GM18508 (cell line): ENCODE measurements around the gene MITD1.
"Not testable (repeated sequence)": the region's sequence is repeated elsewhere in the genome, so short reads cannot be mapped to it uniquely, and the experiment has no call there.

Source experiments
- ATAC-seq: cut with Tn5 transposase; IDR thresholded peaks from one replicate; pipeline ENCODE4 v1.9.1; 2021; ENCODE audit warnings: moderate number of reproducible peaks; ENCODE audit not compliant: insufficient read depth, unreplicated experiment

MITD1 gene

DNA sequence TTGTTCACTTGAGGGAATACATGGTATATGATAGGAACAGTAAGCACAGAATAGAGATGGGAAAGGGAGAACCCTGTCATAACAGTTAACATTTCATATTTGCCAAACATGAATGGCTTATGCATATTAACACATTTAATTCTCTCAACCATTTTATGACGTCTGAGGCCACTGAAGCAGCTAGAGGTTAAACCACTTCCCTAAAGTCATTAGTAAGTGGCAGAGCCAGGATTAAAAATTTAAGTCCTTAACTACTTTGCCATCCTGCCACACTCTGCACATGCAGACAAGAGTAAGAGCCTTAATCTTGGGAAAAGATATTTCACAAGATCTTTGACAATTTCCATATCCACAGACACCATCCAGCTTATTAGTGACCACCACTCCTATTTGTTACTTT is 24.0 kb downstream of the MITD1 start:
- ATAC-seq, result no peak

DNA sequence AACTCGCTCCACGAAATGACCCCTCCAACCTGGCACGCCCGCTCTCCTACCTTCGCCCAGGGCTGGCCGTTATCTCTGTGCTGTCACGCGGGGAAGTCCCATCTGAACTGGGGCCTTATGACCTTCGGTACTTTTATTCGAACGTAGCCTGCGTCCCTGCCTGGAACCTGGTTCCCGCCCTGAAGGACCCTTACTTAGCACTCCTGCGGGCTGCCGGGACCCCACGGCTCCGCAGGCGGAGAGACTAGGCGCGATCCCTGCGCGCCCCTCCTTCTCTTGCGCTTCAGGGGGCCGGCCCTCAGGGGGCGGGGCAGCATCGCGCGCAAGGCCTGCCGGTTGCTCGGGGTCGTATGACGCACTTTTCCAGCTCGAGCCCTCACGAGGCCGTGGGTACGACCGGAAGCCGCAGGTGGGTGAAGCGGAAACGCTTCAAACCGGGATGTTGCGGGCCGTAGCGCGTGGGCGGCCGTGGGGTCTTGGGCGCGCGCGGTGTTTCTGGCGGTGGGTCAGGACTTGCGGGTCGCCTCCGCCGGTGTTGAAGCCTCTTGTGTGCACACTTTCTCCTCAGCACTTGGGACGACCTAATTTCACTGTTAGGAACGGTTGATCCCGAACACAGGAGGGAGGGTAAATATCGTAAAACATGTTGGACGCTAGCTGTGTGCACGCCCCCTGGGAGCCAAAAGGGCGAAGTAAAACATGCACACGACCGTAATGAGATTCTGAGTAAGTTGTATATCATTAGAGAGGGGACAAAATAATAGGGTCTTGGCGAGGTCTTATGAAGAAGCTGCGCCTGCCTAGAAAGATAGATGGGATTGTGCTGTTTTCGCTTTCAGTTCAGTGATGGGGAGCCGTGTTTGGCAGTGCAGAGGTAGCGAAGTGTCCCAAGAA is 26.0 kb downstream of the MITD1 start, which contains the start of the genes LIPT1 and TSGA10:
LIPT1 (plus strand) TSS at position 325 of the 894 bp plus-strand sequence. CDS start 6,991 bp downstream, outside the sequence.
TSGA10 (minus strand) TSS at position 300 of the 894 bp plus-strand sequence. CDS start 45,503 bp downstream, outside the sequence.
- peak; percentile 75 for ATAC-seq

DNA sequence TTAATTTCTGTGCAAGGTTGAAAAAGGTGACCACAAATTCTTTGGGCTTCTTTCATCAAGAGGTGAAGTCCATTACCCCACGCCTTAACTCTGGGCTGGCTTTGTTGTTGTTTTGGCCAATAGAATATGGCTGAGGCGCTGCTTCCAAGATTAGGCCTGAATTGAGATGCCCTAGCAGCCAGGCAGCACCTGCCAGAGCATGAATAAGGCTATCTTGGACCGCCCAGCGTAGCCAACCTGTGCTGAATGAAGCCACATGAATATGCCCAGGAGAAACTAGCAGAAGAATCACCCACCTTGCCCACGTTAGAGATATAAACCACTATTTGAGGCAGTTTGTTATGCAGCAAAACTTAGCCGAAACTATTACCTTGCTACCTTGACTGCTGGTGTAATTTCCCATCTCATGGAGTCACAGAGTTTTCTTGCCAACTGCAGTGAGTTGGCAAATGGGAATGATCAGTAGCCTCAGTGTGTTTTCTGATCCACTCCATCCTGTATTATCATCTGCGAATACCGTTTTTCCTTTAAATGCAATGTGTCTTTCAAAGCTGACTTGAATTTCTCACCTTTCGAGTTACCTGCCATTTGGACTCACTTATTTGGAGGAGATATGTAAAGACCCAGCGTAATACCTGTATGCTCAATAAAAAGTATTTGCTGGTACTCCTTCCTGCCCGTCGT is 26.8 kb downstream of the MITD1 start:
- ATAC-seq, result no peak

DNA sequence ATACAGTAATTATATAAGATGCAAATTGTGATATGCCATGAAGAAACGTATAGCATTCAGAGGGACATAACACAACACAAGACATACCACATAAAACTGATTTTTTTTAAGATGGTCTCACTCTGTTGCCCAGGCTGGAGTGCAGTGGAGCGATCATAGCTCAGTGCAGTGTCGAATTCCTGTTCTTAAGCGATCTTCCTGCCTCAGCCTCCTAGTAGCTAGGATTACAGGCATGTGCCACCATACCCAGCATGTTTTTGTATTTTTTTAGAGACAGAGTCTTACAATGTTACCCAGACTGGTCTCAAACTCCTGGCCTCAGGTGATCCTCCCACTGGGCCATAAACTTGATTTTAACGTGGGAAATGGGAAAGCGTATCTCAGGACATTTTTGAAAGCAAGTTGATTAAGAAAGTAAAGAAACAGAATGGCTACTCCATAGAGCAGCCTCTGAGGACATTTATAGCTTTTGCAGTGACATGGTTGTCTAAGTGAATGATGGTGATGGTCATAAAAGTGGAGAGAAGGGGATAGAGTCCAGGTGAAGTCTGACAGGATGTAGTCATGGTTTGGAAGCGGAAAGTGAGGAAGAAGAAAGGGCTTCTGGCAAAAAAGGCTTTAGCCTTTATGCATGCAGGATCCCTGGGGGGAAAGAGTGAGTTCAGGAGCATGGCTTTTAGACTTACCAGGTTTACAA is 28.5 kb downstream of the MITD1 start:
- no peak for ATAC-seq

DNA sequence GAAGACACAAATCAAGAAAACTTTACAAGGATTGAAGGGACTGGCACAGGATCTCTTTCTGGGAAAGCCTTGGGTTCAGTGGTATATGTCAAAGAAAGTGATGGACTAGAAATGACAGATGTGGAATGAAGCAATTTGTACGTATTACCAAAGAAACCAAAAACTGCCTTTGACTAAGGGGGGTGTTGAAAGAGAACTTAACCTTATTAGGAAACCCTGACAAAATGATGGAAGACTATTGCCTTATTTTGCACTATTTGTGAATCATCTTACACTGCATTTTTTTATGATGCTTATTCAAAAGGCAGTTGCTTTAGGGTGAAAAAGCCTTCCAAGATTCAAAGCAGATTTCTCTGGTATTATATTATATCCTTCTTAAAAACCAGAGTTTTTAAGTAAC is 30.2 kb downstream of the MITD1 start:
- no peak for ATAC-seq

DNA sequence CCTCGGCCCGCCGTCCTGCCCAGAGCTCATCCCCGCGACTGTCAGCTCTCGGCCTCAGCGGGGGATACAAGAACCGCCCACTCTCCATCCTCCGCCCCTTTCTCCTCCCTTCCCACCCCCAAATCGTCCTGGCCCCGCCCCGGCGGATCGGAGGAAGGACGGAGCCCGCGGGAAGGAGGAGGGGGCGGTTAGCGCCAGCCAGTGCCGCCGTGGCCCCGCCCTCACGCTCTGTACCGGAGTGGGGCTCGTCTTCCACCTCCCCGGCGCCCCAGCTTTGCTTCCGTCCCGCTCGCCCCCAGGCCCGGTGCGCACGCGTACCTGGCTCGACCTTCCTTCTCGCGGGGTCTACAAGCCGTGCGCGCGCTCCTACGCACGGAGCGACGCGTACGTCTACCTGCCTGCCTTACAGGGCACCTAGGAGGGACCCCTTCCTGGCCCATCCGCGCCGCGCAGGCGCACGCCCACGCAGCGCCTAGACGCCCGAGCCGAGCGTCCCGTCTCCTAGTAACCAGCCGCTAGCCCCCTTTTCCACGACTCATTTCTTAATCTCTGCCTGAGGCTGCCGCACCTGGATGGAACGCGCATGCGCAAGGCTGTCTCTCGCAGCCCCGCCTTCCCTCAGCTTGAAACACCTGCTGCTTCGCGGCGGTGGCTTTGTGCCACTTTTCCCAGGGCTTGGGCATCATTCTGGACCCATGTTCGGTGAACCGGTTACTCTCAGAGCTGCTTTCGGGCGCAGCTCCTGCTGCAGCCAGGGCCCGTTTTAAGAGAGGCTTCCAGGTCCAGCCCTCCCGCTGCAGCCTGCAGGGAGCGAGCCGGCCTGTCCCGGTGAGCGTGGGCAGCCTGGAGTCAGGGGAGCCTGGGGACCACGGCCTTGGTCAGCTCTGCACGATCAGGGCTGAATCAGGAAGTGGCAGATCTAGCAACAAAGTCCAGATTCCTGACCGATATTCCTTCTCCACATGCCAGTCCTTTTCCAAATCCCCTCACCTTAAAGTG is 39.4 kb downstream of the MITD1 start, which contains the start of gene C2orf15:
C2orf15 (plus strand) TSS at position 598 of the 999 bp plus-strand sequence. CDS start 8,852 bp downstream, outside the sequence.
- ATAC-seq, result peak; percentile 65

DNA sequence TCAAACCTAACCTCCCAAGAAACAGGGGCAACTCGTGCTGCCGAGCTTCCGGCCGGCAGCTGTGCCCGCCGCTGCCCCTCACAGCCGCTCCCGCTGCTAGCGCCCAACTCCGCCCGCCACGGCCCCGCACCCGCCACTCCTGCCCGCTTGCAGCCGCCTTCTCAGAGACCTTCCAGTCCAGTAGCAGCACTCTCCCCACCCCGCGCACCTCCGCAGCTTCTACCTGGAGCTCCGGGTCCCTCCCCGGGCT is 40.1 kb downstream of the MITD1 start:
- peak; percentile 15 for ATAC-seq

DNA sequence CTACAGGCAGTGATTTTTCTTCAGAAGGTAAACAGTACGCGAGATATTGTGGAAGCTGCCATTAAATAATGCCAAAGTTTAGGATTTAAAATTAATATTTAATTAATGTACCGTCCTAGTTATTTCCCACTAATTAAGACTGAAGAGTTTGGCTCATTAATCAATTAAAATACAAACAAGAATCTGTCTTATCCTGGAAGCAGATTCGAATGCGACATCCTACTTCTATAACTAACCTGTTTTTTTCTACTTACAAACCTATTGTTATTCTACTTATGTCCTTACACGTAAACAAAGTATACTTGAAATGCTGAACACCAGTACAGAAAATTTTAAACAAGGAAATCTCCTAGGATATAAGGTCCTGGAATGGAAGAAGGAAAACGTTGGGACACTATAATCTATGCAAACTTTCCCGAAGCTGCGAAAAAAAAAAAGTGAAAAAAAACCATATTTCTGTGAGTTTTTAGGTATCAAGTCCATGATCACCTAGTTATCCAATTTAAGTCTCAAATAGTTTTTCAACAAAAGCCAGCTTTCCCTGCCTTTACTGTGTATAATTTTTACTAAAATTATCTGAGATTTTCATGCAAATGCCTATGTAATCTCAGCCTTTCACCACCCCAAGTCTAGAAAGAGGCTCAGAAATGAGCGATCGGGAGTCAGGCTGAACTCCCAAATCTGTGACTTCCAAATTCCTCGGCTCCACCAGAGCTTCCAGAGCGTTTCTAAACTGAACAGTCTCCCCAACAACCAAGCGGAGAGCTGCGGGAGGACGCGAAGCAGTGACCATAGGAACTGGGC is 40.6 kb downstream of the MITD1 start:
- peak; percentile 3 for ATAC-seq

DNA sequence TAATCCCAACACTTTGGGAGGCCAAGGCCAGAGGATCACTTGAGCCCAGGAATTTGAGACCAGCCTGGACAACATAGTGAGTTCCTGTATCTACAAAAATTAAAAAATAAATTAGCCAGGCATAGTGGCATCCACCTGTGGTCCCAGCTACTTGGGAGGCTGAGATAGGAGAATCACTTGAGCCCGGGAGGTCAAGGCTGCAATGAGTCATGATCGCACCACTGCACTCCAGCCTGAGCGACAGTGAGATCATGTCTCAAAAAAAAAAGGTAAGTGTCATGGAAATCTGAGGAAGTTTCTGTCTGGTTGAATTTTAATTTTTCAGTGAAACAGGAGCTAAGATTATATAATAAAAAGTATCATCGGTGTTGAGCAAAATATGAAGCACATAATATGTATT is 41.9 kb downstream of the MITD1 start:
- no peak for ATAC-seq

DNA sequence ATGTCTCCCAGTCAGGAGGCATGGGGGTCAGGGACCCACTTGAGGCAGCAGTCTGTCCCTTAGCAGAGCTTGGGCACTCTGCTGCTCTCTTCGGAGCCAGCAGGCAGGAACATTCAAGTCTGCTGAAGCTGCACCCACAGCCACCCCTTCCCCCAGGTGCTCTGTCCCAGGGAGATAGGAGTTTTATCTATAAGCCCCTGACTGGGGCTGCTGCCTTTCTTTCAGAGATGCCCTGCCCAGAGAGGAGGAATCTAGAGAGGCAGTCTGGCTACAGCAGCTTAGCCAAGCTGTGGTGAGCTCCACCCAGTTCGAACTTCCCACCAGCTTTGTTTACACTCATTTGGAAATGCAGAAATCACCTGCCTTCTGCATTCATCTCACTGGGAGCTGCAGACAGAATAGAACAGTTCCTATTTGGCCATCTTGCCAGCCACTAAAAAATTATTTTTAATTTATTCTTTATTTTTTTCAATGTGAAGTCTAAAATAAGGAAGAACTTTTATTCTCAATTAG is 45.8 kb downstream of the MITD1 start:
- not testable (repeated sequence) for ATAC-seq

DNA sequence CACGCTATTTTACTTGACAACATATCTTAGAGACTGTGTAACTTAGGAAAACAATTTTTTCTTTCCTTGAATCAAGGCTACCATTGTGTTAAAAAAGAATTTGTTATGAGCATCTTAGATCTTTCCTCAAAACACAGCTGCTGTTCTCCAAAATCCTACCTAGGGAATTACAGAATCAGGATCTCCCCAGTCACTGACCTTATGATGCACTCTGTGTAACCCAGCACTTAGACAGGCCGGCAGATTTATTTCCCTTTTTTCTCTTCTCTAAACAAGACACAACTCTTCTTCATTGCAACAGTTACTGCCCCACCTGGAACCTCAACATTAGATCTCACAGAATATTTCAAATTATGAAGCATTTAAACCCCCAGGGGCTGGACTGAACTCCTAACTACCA is 52.9 kb downstream of the MITD1 start:
- no peak for ATAC-seq
